CD4-positive, alpha-beta memory T cell (primary cell): ENCODE measurements around the gene PAPOLB. TPM values are rescaled to one million over a fixed set of nuclear protein-coding genes. Genes with fewer than 3 reads are reported as not detected.

ENCODE experiments used
- CTCF ChIA-PET: fragments of 350-600 bp; sonication (Branson Sonifier 250); formaldehyde crosslinking; loops from one replicate; lab custom pipeline; 2021; ENCODE audit warnings: inconsistent platforms; ENCODE audit not compliant: partially characterized antibody; lab: Charles Lee
- POLR2A ChIA-PET: fragments of 350-600 bp; sonication (Branson Sonifier 250); formaldehyde crosslinking; loops from one replicate; lab custom pipeline; 2021; ENCODE audit not compliant: partially characterized antibody; lab: Charles Lee
- DNase-seq, 5 donors: peaks; one replicate each; pipeline versions ENCODE4 v3.0.0 to v3.0.0-alpha.2; 2020 to 2022; ENCODE audit warnings: mixed read lengths in 1 of 5
- H3K27ac ChIP-seq: one replicate; pipeline ENCODE4 v1.7.0; 2013; ENCODE audit warnings: low read depth, low read length
- H3K27me3 ChIP-seq: 2 replicates; pipeline ENCODE4 v1.7.0; 2013; ENCODE audit warnings: mild to moderate bottlenecking, low read length, moderate library complexity; ENCODE audit not compliant: insufficient read depth
- H3K36me3 ChIP-seq: 2 replicates; pipeline ENCODE4 v1.7.0; 2013; ENCODE audit warnings: mild to moderate bottlenecking, low read length, moderate library complexity; ENCODE audit not compliant: insufficient read depth
- H3K4me1 ChIP-seq: 2 replicates; pipeline ENCODE4 v1.7.0; 2013; ENCODE audit warnings: mild to moderate bottlenecking, low read length, moderate library complexity; ENCODE audit not compliant: insufficient read depth
- H3K4me3 ChIP-seq, 2 donors: one replicate each; pipeline ENCODE4 v1.7.0; 2013; ENCODE audit warnings: low read length in 2 of 2, mild to moderate bottlenecking in 1 of 2
- H3K9me3 ChIP-seq, 2 donors: one replicate each; pipeline ENCODE4 v1.7.0; 2013; ENCODE audit warnings: low read length in 2 of 2, control low read depth in 1 of 2; ENCODE audit not compliant: control insufficient read depth in 1 of 2
- H3K27ac Mint-ChIP-seq, 7 donors: one replicate each; pipeline ENCODE4 v1.8.0; 2020 to 2021; ENCODE audit warnings: mixed read lengths in 7 of 7, mild to moderate bottlenecking in 6 of 7, inconsistent platforms in 3 of 7, moderate library complexity in 3 of 7
- H3K27me3 Mint-ChIP-seq, 2 donors: one replicate each; pipeline ENCODE4 v1.8.0; 2020 to 2021; ENCODE audit warnings: mixed read lengths in 2 of 2
- H3K36me3 Mint-ChIP-seq, 2 donors: one replicate each; pipeline ENCODE4 v1.8.0; 2020 to 2021; ENCODE audit warnings: mixed read lengths in 2 of 2, inconsistent platforms in 1 of 2, mild to moderate bottlenecking in 1 of 2
- H3K4me1 Mint-ChIP-seq, 4 donors: one replicate each; pipeline ENCODE4 v1.8.0; 2020 to 2021; ENCODE audit warnings: mixed read lengths in 4 of 4, mild to moderate bottlenecking in 1 of 4
- H3K4me3 Mint-ChIP-seq, 8 donors: one replicate each; pipeline ENCODE4 v1.8.0; 2020 to 2021; ENCODE audit warnings: mixed read lengths in 8 of 8, mild to moderate bottlenecking in 7 of 8, moderate library complexity in 6 of 8, inconsistent platforms in 3 of 8
- H3K9me3 Mint-ChIP-seq, 8 donors: one replicate each; pipeline ENCODE4 v1.8.0; 2020 to 2021; ENCODE audit warnings: mixed read lengths in 8 of 8, mild to moderate bottlenecking in 5 of 8, inconsistent platforms in 3 of 8, moderate library complexity in 1 of 8
- intact Hi-C: fragments of 100-400 bp; cut with micrococcal nuclease; formaldehyde crosslinking; loops from one replicate; pipeline ENCODE4 v1.15.1; 2023
- polyA plus RNA-seq, 2 donors: library from polyadenylated mRNA; unstranded; fragments of 300-500 nt; fragmentation: Illumina TruSeq; gene quantifications; one replicate each; pipeline ENCODE4 v1.2.3, GENCODE V29; 2021
- total RNA-seq, 2 experiments: library from RNA; stranded (reverse); gene quantifications; one replicate each; pipeline ENCODE4 v1.2.3, GENCODE V29; 2021

Gene PAPOLB
- total and polyA plus RNA-seq, 4 experiments from 2014 or later = not detected

GRCh38 chr7:4878336-4879335 lies 16.8 kb upstream of the PAPOLB start:
- H3K36me3 Mint-ChIP-seq = no peaks in the 10 kb centered on the region
- H3K36me3 ChIP-seq = no peaks in the 10 kb centered on the region
- peaks cover 3 to 12% (median 7%) of the 10 kb centered on the region in 4 donors for H3K4me1 Mint-ChIP-seq
- ChIA-PET CTCF (no interaction called here), POLR2A (no interaction called here)
- intact Hi-C loops = no loop called here
- H3K9me3 ChIP-seq = no peaks in the 10 kb centered on the region
- peaks cover 14 to 18% of the 10 kb centered on the region in 2 donors for H3K27me3 Mint-ChIP-seq
- no peak overlapping the region for H3K27ac Mint-ChIP-seq
- H3K27me3 ChIP-seq = peaks cover 4% of the 10 kb centered on the region
- no peak overlapping the region for H3K27ac ChIP-seq
- H3K4me1 ChIP-seq = peaks cover 7% of the 10 kb centered on the region
- no peak for DNase-seq
- H3K9me3 Mint-ChIP-seq = no peaks in the 10 kb centered on the region
- no peak overlapping the region for H3K4me3 ChIP-seq
- no peak overlapping the region for H3K4me3 Mint-ChIP-seq

- H3K36me3 ChIP-seq = no peaks in the 10 kb centered on the region
- no peaks in the 10 kb centered on the region for H3K9me3 Mint-ChIP-seq
- no peak overlapping the region for H3K4me3 ChIP-seq
- intact Hi-C loops = no loop called here
- H3K4me1 Mint-ChIP-seq = no peaks in the 10 kb centered on the region
- H3K9me3 ChIP-seq = no peaks in the 10 kb centered on the region
- no peaks in the 10 kb centered on the region for H3K27me3 ChIP-seq
- POLR2A ChIA-PET = no interaction called here
- no peak overlapping the region for H3K4me3 Mint-ChIP-seq
- H3K27me3 Mint-ChIP-seq = peaks cover 13% of the 10 kb centered on the region in 2 donors
- DNase-seq = no peak
- H3K36me3 Mint-ChIP-seq = no peaks in the 10 kb centered on the region
- H3K4me1 ChIP-seq = no peaks in the 10 kb centered on the region
- no peak overlapping the region for H3K27ac ChIP-seq
- CTCF ChIA-PET = no interaction called here
- no peak overlapping the region for H3K27ac Mint-ChIP-seq
Measured at GRCh38 chr7:4876586-4876985, 14.8 kb upstream of the PAPOLB start.

- H3K4me3 ChIP-seq = no peak overlapping the region
- no peaks in the 10 kb centered on the region for H3K9me3 Mint-ChIP-seq
- CTCF ChIA-PET = no interaction called here
- no peak overlapping the region for H3K4me3 Mint-ChIP-seq
- no peaks in the 10 kb centered on the region for H3K36me3 Mint-ChIP-seq
- H3K4me1 ChIP-seq = no peaks in the 10 kb centered on the region
- intact Hi-C loops = no loop called here
- H3K27ac Mint-ChIP-seq = no peak overlapping the region
- no peak for DNase-seq
- POLR2A ChIA-PET = no interaction called here
- H3K36me3 ChIP-seq = no peaks in the 10 kb centered on the region
- peaks cover 0 to 6% (median 1%) of the 10 kb centered on the region in 4 donors for H3K4me1 Mint-ChIP-seq
- no peaks in the 10 kb centered on the region for H3K27me3 ChIP-seq
- H3K27me3 Mint-ChIP-seq = peaks cover 13 to 14% of the 10 kb centered on the region in 2 donors
- no peaks in the 10 kb centered on the region for H3K9me3 ChIP-seq
- H3K27ac ChIP-seq = no peak overlapping the region
Measured at GRCh38 chr7:4875391-4875790, 13.6 kb upstream of the PAPOLB start.

GRCh38 chr7:4873071-4873944 lies 11.5 kb upstream of the PAPOLB start:
- Histone ChIP-seq H3K4me3 (no peak overlapping the region), H3K4me1 (no peaks in the 10 kb centered on the region), H3K36me3 (no peaks in the 10 kb centered on the region), H3K27ac (no peak overlapping the region), H3K9me3 (no peaks in the 10 kb centered on the region), H3K27me3 (no peaks in the 10 kb centered on the region)
- H3K4me3 Mint-ChIP-seq = no peak overlapping the region
- H3K36me3 Mint-ChIP-seq = no peaks in the 10 kb centered on the region
- DNase-seq = no peak
- ChIA-PET CTCF (no interaction called here), POLR2A (no interaction called here)
- peaks cover 0 to 5% (median 0%) of the 10 kb centered on the region in 8 donors for H3K9me3 Mint-ChIP-seq
- H3K27me3 Mint-ChIP-seq = peaks cover 13 to 20% of the 10 kb centered on the region in 2 donors
- intact Hi-C loops = no loop called here
- no peak overlapping the region for H3K27ac Mint-ChIP-seq
- H3K4me1 Mint-ChIP-seq = peaks cover 0 to 6% (median 1%) of the 10 kb centered on the region in 4 donors

GRCh38 chr7:4871930-4872675 lies 10.3 kb upstream of the PAPOLB start:
- Mint-ChIP-seq H3K27me3 (peaks cover 13 to 25% of the 10 kb centered on the region in 2 donors), H3K36me3 (no peaks in the 10 kb centered on the region), H3K4me3 (no peak overlapping the region), H3K4me1 (peaks cover 0 to 6% (median 1%) of the 10 kb centered on the region in 4 donors), H3K27ac (no peak overlapping the region), H3K9me3 (peaks cover 0 to 7% (median 0%) of the 10 kb centered on the region in 8 donors)
- H3K36me3 ChIP-seq = no peaks in the 10 kb centered on the region
- POLR2A ChIA-PET = no interaction called here
- no peaks in the 10 kb centered on the region for H3K27me3 ChIP-seq
- H3K9me3 ChIP-seq = no peaks in the 10 kb centered on the region
- H3K4me1 ChIP-seq = no peaks in the 10 kb centered on the region
- no peak for DNase-seq
- CTCF ChIA-PET = no interaction called here
- intact Hi-C loops = no loop called here
- H3K4me3 ChIP-seq = no peak overlapping the region
- H3K27ac ChIP-seq = no peak overlapping the region

- peaks cover 0 to 6% (median 1%) of the 10 kb centered on the region in 4 donors for H3K4me1 Mint-ChIP-seq
- peaks cover 13 to 23% of the 10 kb centered on the region in 2 donors for H3K27me3 Mint-ChIP-seq
- no peak overlapping the region for H3K27ac ChIP-seq
- H3K36me3 Mint-ChIP-seq = no peaks in the 10 kb centered on the region
- H3K36me3 ChIP-seq = no peaks in the 10 kb centered on the region
- ChIA-PET CTCF (no interaction called here), POLR2A (no interaction called here)
- no peak overlapping the region for H3K27ac Mint-ChIP-seq
- H3K27me3 ChIP-seq = no peaks in the 10 kb centered on the region
- intact Hi-C loops = no loop called here
- H3K4me3 ChIP-seq = no peak overlapping the region
- peaks cover 0 to 8% (median 0%) of the 10 kb centered on the region in 8 donors for H3K9me3 Mint-ChIP-seq
- H3K4me1 ChIP-seq = no peaks in the 10 kb centered on the region
- no peak for DNase-seq
- H3K4me3 Mint-ChIP-seq = no peak overlapping the region
- H3K9me3 ChIP-seq = no peaks in the 10 kb centered on the region
Measured at GRCh38 chr7:4871056-4871680, 9.3 kb upstream of the PAPOLB start.
